Measurements from ENCODE around the gene AMHR2. TPM values are rescaled to one million over a fixed set of nuclear protein-coding genes. Genes with fewer than 3 reads are reported as not detected.
"Not testable (repeated sequence)": the region's sequence is repeated elsewhere in the genome, so short reads cannot be mapped to it uniquely, and the experiment has no call there.

AMHR2 gene
- total RNA-seq, 1 donor from 2014 or later: 0.09 TPM

GRCh38 chr12:53424626-53425514, 1.2 kb downstream of the AMHR2 start:
- H3K4me1 Mint-ChIP-seq: peaks cover 11% of the 10 kb centered on the region
- intact Hi-C loops (cut with micrococcal nuclease): no loop called here

GRCh38 chr12:53425515-53426150, 2.0 kb downstream of the AMHR2 start:
- intact Hi-C loops (cut with micrococcal nuclease): no loop called here
- H3K4me3 Mint-ChIP-seq: no peak overlapping the region

More at GRCh38 chr12:53424626-53425514, 1.2 kb downstream of the AMHR2 start:
- Mint-ChIP-seq H3K36me3 (ENCODE audit: low read depth) (no peaks in the 10 kb centered on the region), H3K27ac (no peak overlapping the region), H3K4me3 (no peak overlapping the region), H3K27me3 (no peaks in the 10 kb centered on the region), H3K9me3 (no peaks in the 10 kb centered on the region)
- no peak for DNase-seq

GRCh38 chr12:53427905-53428594, 4.4 kb downstream of the AMHR2 start:
- Mint-ChIP-seq H3K36me3 (ENCODE audit: low read depth) (no peaks in the 10 kb centered on the region), H3K4me3 (no peak overlapping the region), H3K4me1 (peaks cover 5% of the 10 kb centered on the region), H3K27me3 (no peaks in the 10 kb centered on the region), H3K9me3 (no peaks in the 10 kb centered on the region), H3K27ac (peak overlapping the region; percentile 4)
- no peak for DNase-seq
- intact Hi-C loops (cut with micrococcal nuclease): no loop called here

More at GRCh38 chr12:53425515-53426150, 2.0 kb downstream of the AMHR2 start:
- Mint-ChIP-seq H3K4me1 (peaks cover 11% of the 10 kb centered on the region), H3K27ac (no peak overlapping the region), H3K27me3 (no peaks in the 10 kb centered on the region), H3K9me3 (no peaks in the 10 kb centered on the region), H3K36me3 (ENCODE audit: low read depth) (no peaks in the 10 kb centered on the region)
- no peak for DNase-seq

GRCh38 chr12:53428741-53429140, 5.1 kb downstream of the AMHR2 start:
- peaks cover 5% of the 10 kb centered on the region for H3K4me1 Mint-ChIP-seq
- intact Hi-C loops (cut with micrococcal nuclease): no loop called here

GRCh38 chr12:53430116-53430515, 6.5 kb downstream of the AMHR2 start:
- Mint-ChIP-seq H3K27ac (no peak overlapping the region), H3K36me3 (ENCODE audit: low read depth) (no peaks in the 10 kb centered on the region), H3K4me1 (peaks cover 5% of the 10 kb centered on the region), H3K27me3 (no peaks in the 10 kb centered on the region), H3K4me3 (no peak overlapping the region), H3K9me3 (no peaks in the 10 kb centered on the region)
- intact Hi-C loops (cut with micrococcal nuclease): no loop called here
- DNase-seq: no peak

More at GRCh38 chr12:53428741-53429140, 5.1 kb downstream of the AMHR2 start:
- H3K36me3 Mint-ChIP-seq (ENCODE audit: low read depth): no peaks in the 10 kb centered on the region
- H3K4me3 Mint-ChIP-seq: no peak overlapping the region
- no peak overlapping the region for H3K27ac Mint-ChIP-seq
- DNase-seq: no peak
- H3K9me3 Mint-ChIP-seq: no peaks in the 10 kb centered on the region
- H3K27me3 Mint-ChIP-seq: no peaks in the 10 kb centered on the region

GRCh38 chr12:53431187-53431586, 7.5 kb downstream of the AMHR2 start:
- Mint-ChIP-seq H3K4me3 (no peak overlapping the region), H3K4me1 (peaks cover 5% of the 10 kb centered on the region), H3K27ac (no peak overlapping the region), H3K9me3 (no peaks in the 10 kb centered on the region), H3K36me3 (ENCODE audit: low read depth) (no peaks in the 10 kb centered on the region), H3K27me3 (no peaks in the 10 kb centered on the region)
- intact Hi-C loops (cut with micrococcal nuclease): no loop called here
- no peak for DNase-seq

GRCh38 chr12:53435326-53435725, 11.7 kb downstream of the AMHR2 start:
- H3K27ac Mint-ChIP-seq; intact Hi-C loops (cut with micrococcal nuclease); H3K4me3 Mint-ChIP-seq; H3K27me3 Mint-ChIP-seq; DNase-seq; H3K9me3 Mint-ChIP-seq; H3K4me1 Mint-ChIP-seq; H3K36me3 Mint-ChIP-seq (ENCODE audit: low read depth): not testable (repeated sequence)

- DNase-seq; intact Hi-C loops (cut with micrococcal nuclease); H3K9me3 Mint-ChIP-seq; H3K27me3 Mint-ChIP-seq: not testable (repeated sequence)
- peak overlapping the region; percentile 41 for H3K4me3 Mint-ChIP-seq
- peaks cover 20% of the 10 kb centered on the region for H3K4me1 Mint-ChIP-seq
- H3K27ac Mint-ChIP-seq: peak overlapping the region; percentile 64
- peaks cover 20% of the 10 kb centered on the region for H3K36me3 Mint-ChIP-seq (ENCODE audit: low read depth)
Measured at GRCh38 chr12:53439582-53439981, 15.9 kb downstream of the AMHR2 start.

GRCh38 chr12:53441040-53441833, 17.6 kb downstream of the AMHR2 start, which contains the start of gene PRR13:
TSS of gene PRR13 (plus strand) at chr12:53441734. CDS start at chr12:53442715, 981 bp downstream.
- H3K4me1 Mint-ChIP-seq: peaks cover 30% of the 10 kb centered on the region
- H3K9me3 Mint-ChIP-seq: no peaks in the 10 kb centered on the region
- H3K27me3 Mint-ChIP-seq: no peaks in the 10 kb centered on the region
- intact Hi-C loops (cut with micrococcal nuclease): loop anchor here (1.0 to 2.0 kb wide), 5 partner anchors 10 to 117 kb away; partner anchors contain the start of gene TARBP2
- H3K4me3 Mint-ChIP-seq: peak within 1 kb of the TSS; percentile 97
- H3K36me3 Mint-ChIP-seq (ENCODE audit: low read depth): peaks cover 33% of the 10 kb centered on the region
- peak within 1 kb of the TSS; percentile 96 for H3K27ac Mint-ChIP-seq
- DNase-seq: peak; percentile 99

- Mint-ChIP-seq H3K36me3 (ENCODE audit: low read depth) (peaks cover 46% of the 10 kb centered on the region), H3K4me3 (peak overlapping the region; percentile 97), H3K27ac (no peak overlapping the region), H3K27me3 (no peaks in the 10 kb centered on the region), H3K9me3 (no peaks in the 10 kb centered on the region), H3K4me1 (peaks cover 35% of the 10 kb centered on the region)
- intact Hi-C loops (cut with micrococcal nuclease): no loop called here
- DNase-seq: no peak
Measured at GRCh38 chr12:53443955-53444354, 20.3 kb downstream of the AMHR2 start.

- intact Hi-C loops (cut with micrococcal nuclease); H3K9me3 Mint-ChIP-seq; H3K27me3 Mint-ChIP-seq; H3K27ac Mint-ChIP-seq; DNase-seq: not testable (repeated sequence)
- peak overlapping the region; percentile 47 for H3K4me3 Mint-ChIP-seq
- peaks cover 46% of the 10 kb centered on the region for H3K36me3 Mint-ChIP-seq (ENCODE audit: low read depth)
- peaks cover 35% of the 10 kb centered on the region for H3K4me1 Mint-ChIP-seq
Measured at GRCh38 chr12:53444593-53445325, 21.1 kb downstream of the AMHR2 start.

GRCh38 chr12:53450936-53451335, 27.3 kb downstream of the AMHR2 start:
- Mint-ChIP-seq H3K4me3 (no peak overlapping the region), H3K27me3 (no peaks in the 10 kb centered on the region), H3K36me3 (ENCODE audit: low read depth) (peaks cover 51% of the 10 kb centered on the region), H3K9me3 (no peaks in the 10 kb centered on the region), H3K27ac (no peak overlapping the region), H3K4me1 (peaks cover 40% of the 10 kb centered on the region)
- intact Hi-C loops (cut with micrococcal nuclease): loop anchor here (1.0 to 5.0 kb wide), 4 partner anchors 10 to 444 kb away; partner anchors contain the start of genes EIF4B and PRR13
- no peak for DNase-seq

Measured in activated CD4-positive, alpha-beta T cell treated with anti-CD3 and anti-CD28 coated beads, Interleukin-2, amount 10 ng/mL, durations not matched to agents 24 days and 14 days (primary cell).